Stimulated activated memory B cell treated with anti-CD40 and anti-IgM and Interleukin-4, amounts not matched to agents 10 μg/mL and 1 μg/mL and 100 μg/mL, for 72 hours (primary cell): Measurements from ENCODE around the gene MPND.

ENCODE experiments used
- ATAC-seq: fragments of 150-1000 bp; cut with Tn5 transposase; 2 replicates; pipeline ENCODE4 v1.10.0; 2021
- H3K27ac Mint-ChIP-seq: one replicate; pipeline ENCODE4 v1.8.0; 2022; ENCODE audit warnings: mild to moderate bottlenecking, mixed read lengths
- H3K27me3 Mint-ChIP-seq: one replicate; pipeline ENCODE4 v1.8.0; 2022; ENCODE audit warnings: mixed read lengths
- H3K36me3 Mint-ChIP-seq: one replicate; pipeline ENCODE4 v1.8.0; 2022; ENCODE audit warnings: mixed read lengths
- H3K4me1 Mint-ChIP-seq: one replicate; pipeline ENCODE4 v1.8.0; 2022; ENCODE audit warnings: mixed read lengths
- H3K4me3 Mint-ChIP-seq: one replicate; pipeline ENCODE4 v1.8.0; 2022; ENCODE audit warnings: mild to moderate bottlenecking, moderate library complexity, mixed read lengths
- H3K9me3 Mint-ChIP-seq: one replicate; pipeline ENCODE4 v1.8.0; 2022; ENCODE audit warnings: mixed read lengths

MPND gene

GRCh38 chr19:4389511-4390016, 46.2 kb downstream of the MPND start:
- no peaks in the 10 kb centered on the region for H3K9me3 Mint-ChIP-seq
- peak overlapping the region; percentile 56 for H3K27ac Mint-ChIP-seq
- H3K36me3 Mint-ChIP-seq = peaks cover 18% of the 10 kb centered on the region
- no peak for ATAC-seq
- H3K27me3 Mint-ChIP-seq = no peaks in the 10 kb centered on the region
- peaks cover 57% of the 10 kb centered on the region for H3K4me1 Mint-ChIP-seq
- no peak overlapping the region for H3K4me3 Mint-ChIP-seq

GRCh38 chr19:4390017-4390566, 46.7 kb downstream of the MPND start:
- peak overlapping the region; percentile 56 for H3K27ac Mint-ChIP-seq
- H3K4me3 Mint-ChIP-seq = no peak overlapping the region
- peaks cover 62% of the 10 kb centered on the region for H3K4me1 Mint-ChIP-seq
- H3K9me3 Mint-ChIP-seq = no peaks in the 10 kb centered on the region
- H3K36me3 Mint-ChIP-seq = peaks cover 21% of the 10 kb centered on the region
- no peak for ATAC-seq
- H3K27me3 Mint-ChIP-seq = no peaks in the 10 kb centered on the region

DNA sequence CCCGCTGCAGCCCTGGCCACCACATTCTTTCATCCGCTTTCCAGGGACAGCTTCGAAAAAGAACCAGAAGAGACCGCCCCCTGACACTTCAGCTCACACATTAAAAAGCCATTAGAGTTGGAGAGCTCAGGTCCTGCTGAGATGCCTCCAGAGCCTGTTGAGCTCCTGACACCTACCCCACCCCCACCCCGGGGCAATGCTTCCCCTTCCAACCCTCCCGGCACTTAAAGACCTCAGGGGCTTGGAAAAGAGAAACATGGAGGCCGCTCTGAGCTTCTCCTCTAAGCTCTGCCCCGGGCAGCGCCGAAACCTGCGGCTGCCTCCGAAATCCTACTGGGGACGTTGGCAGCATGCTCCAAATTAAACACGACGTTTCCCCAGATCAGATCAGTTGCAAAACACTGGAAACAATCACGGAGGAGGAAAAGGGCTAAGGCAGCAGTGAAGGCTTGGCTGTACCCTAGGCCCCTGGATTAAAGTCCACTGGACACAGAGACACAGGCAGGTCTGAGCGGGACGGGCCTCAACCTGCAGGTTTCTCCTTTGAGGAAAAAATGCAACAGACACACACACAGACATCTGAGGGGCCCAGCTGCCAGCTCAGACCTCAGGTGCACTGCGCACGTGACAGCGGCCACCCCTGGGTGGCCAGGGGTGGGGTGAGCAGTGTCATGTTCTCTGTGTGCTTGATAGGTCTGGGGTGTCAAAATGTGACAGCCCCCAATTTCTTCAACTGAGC, 47.4 kb downstream of the MPND start:
- peaks cover 26% of the 10 kb centered on the region for H3K36me3 Mint-ChIP-seq
- no peak for ATAC-seq
- H3K4me3 Mint-ChIP-seq = no peak overlapping the region
- H3K4me1 Mint-ChIP-seq = peaks cover 67% of the 10 kb centered on the region
- H3K27me3 Mint-ChIP-seq = no peaks in the 10 kb centered on the region
- H3K9me3 Mint-ChIP-seq = no peaks in the 10 kb centered on the region
- peak overlapping the region; percentile 56 for H3K27ac Mint-ChIP-seq

DNA sequence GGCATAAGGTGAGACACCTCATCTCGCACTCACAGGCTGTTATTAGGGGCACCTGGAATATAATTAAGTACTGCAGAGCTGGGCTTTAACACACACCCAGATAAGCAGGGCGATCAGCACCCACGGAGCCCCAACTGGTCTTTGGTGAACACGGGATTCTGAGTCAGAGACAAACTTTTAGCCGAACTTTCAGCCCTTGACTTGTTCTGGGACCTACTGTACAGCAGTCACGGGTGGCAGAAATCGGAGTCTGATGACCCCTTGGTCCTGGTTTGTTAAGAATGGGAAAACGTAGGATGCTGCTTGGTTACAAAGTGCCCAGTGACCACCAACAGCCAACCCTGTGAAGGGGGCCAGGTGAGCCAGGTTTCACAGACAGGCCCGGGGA, 47.9 kb downstream of the MPND start:
- no peak for ATAC-seq
- H3K4me3 Mint-ChIP-seq = no peak overlapping the region
- H3K27me3 Mint-ChIP-seq = no peaks in the 10 kb centered on the region
- H3K4me1 Mint-ChIP-seq = peaks cover 62% of the 10 kb centered on the region
- no peak overlapping the region for H3K27ac Mint-ChIP-seq
- no peaks in the 10 kb centered on the region for H3K9me3 Mint-ChIP-seq
- peaks cover 31% of the 10 kb centered on the region for H3K36me3 Mint-ChIP-seq

- Mint-ChIP-seq H3K4me3 (no peak overlapping the region), H3K4me1 (peaks cover 67% of the 10 kb centered on the region), H3K27ac (no peak overlapping the region), H3K9me3 (no peaks in the 10 kb centered on the region), H3K27me3 (no peaks in the 10 kb centered on the region), H3K36me3 (peaks cover 37% of the 10 kb centered on the region)
- no peak for ATAC-seq
Measured at GRCh38 chr19:4391701-4392483, 48.5 kb downstream of the MPND start.

DNA sequence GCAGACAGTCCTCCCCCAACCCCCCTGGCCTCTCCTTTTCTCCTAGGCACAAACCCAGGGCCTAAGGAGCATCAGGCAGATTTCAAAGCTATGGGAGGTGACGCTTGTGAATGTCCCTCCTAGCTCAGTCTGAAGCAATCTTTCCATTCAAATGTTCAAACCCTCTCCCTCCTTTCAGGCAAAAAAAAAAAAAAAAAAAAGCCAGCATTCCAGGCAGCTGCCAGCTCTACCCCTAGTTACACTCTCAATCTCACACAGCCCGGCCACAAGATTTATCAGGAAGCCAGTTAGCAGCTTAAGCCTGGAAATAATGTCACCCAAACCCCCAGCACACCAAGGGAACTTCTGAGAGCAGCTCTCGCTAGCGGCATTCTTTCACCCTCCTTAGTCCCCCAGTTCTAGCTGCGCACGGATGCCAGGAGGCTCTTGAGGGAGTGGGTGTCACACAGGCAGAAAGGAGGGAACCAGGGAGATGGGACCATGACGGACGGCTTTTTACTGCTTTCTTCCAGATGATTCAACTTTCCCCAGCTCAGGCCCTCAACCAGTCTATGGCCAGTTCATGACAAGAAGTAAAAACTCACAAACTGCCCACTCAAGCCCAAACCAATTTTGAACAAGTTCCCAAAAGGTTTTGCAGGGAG, 50.7 kb downstream of the MPND start:
- Mint-ChIP-seq H3K9me3 (no peaks in the 10 kb centered on the region), H3K27ac (peak overlapping the region; percentile 38), H3K27me3 (no peaks in the 10 kb centered on the region), H3K36me3 (peaks cover 32% of the 10 kb centered on the region), H3K4me1 (peaks cover 74% of the 10 kb centered on the region), H3K4me3 (no peak overlapping the region)
- ATAC-seq = no peak

GRCh38 chr19:4396949-4397783, 53.8 kb downstream of the MPND start:
- peaks cover 22% of the 10 kb centered on the region for H3K36me3 Mint-ChIP-seq
- no peak overlapping the region for H3K4me3 Mint-ChIP-seq
- no peaks in the 10 kb centered on the region for H3K9me3 Mint-ChIP-seq
- ATAC-seq = no peak
- peaks cover 74% of the 10 kb centered on the region for H3K4me1 Mint-ChIP-seq
- no peaks in the 10 kb centered on the region for H3K27me3 Mint-ChIP-seq
- H3K27ac Mint-ChIP-seq = peak overlapping the region; percentile 41

GRCh38 chr19:4399812-4400134, 56.4 kb downstream of the MPND start:
- H3K9me3 Mint-ChIP-seq = no peaks in the 10 kb centered on the region

GRCh38 chr19:4400135-4400936, 57.0 kb downstream of the MPND start, which contains the start of gene SH3GL1:
SH3GL1 (minus strand) TSS chr19:4400547; CDS start chr19:4400368, 179 bp downstream.
- H3K27me3 Mint-ChIP-seq = no peaks in the 10 kb centered on the region
- H3K4me3 Mint-ChIP-seq = peak within 1 kb of the TSS; percentile 92
- H3K4me1 Mint-ChIP-seq = peaks cover 63% of the 10 kb centered on the region
- H3K27ac Mint-ChIP-seq = peak within 1 kb of the TSS; percentile 90
- peak; percentile 86 for ATAC-seq
- H3K36me3 Mint-ChIP-seq = peaks cover 16% of the 10 kb centered on the region
- no peaks in the 10 kb centered on the region for H3K9me3 Mint-ChIP-seq

More at GRCh38 chr19:4399812-4400134, 56.4 kb downstream of the MPND start:
- H3K27ac Mint-ChIP-seq = peak overlapping the region; percentile 90
- ATAC-seq = no peak
- H3K36me3 Mint-ChIP-seq = peaks cover 22% of the 10 kb centered on the region
- H3K27me3 Mint-ChIP-seq = no peaks in the 10 kb centered on the region
- peak overlapping the region; percentile 92 for H3K4me3 Mint-ChIP-seq
- H3K4me1 Mint-ChIP-seq = peaks cover 65% of the 10 kb centered on the region

- Mint-ChIP-seq H3K36me3 (peaks cover 9% of the 10 kb centered on the region), H3K27ac (peak overlapping the region; percentile 73), H3K9me3 (no peaks in the 10 kb centered on the region), H3K4me1 (peaks cover 55% of the 10 kb centered on the region), H3K4me3 (peak overlapping the region; percentile 90), H3K27me3 (no peaks in the 10 kb centered on the region)
- no peak for ATAC-seq
Measured at GRCh38 chr19:4401769-4402170, 58.4 kb downstream of the MPND start.

GRCh38 chr19:4402171-4403004, 59.0 kb downstream of the MPND start, which contains the start of gene CHAF1A:
CHAF1A (plus strand) TSS chr19:4402640; CDS start chr19:4402763, 123 bp downstream.
- Mint-ChIP-seq H3K9me3 (no peaks in the 10 kb centered on the region), H3K4me3 (peak within 1 kb of the TSS; percentile 90), H3K27me3 (no peaks in the 10 kb centered on the region), H3K4me1 (peaks cover 49% of the 10 kb centered on the region), H3K27ac (peak within 1 kb of the TSS; percentile 73), H3K36me3 (peaks cover 5% of the 10 kb centered on the region)
- ATAC-seq = peak; percentile 95

GRCh38 chr19:4403005-4403761, 59.8 kb downstream of the MPND start:
- H3K27ac Mint-ChIP-seq = peak overlapping the region; percentile 73
- H3K27me3 Mint-ChIP-seq = no peaks in the 10 kb centered on the region
- H3K36me3 Mint-ChIP-seq = peaks cover 5% of the 10 kb centered on the region
- H3K4me1 Mint-ChIP-seq = peaks cover 43% of the 10 kb centered on the region
- no peak for ATAC-seq
- peak overlapping the region; percentile 90 for H3K4me3 Mint-ChIP-seq
- H3K9me3 Mint-ChIP-seq = no peaks in the 10 kb centered on the region
